SK-N-SH treated with all-trans-retinoic acid at 6 μM for 48 hours (cell line): ENCODE data around the gene NEK10.

ENCODE experiments used
- ARNTL ChIP-seq: fragments of 450-650 bp; formaldehyde crosslinking; IDR thresholded peaks from 2 replicates; pipeline ENCODE4 v1.5.0; 2020; ENCODE audit warnings: low read depth, mild to moderate bottlenecking, moderate library complexity, borderline replicate concordance
- PPARA ChIP-seq: fragments of 250-450 bp; sonication (Bioruptor Pico); IDR thresholded peaks from 2 replicates; pipeline ENCODE4 v1.5.0; 2020; ENCODE audit warnings: mild to moderate bottlenecking, borderline replicate concordance
- RARB ChIP-seq: fragments of 250-450 bp; sonication (Bioruptor Pico); IDR thresholded peaks from 2 replicates; pipeline ENCODE4 v1.8.0; 2021; ENCODE audit warnings: mild to moderate bottlenecking, moderate library complexity
- ZFP30 ChIP-seq: fragments of 450-650 bp; formaldehyde crosslinking; IDR thresholded peaks from 2 replicates; pipeline ENCODE4 v1.5.0; 2022; ENCODE audit warnings: mild to moderate bottlenecking, moderate library complexity
- ZNF8 ChIP-seq: fragments of 450-650 bp; formaldehyde crosslinking; IDR thresholded peaks from 2 replicates; pipeline ENCODE4 v1.5.0; 2020; ENCODE audit warnings: mild to moderate bottlenecking, moderate library complexity

DNA sequence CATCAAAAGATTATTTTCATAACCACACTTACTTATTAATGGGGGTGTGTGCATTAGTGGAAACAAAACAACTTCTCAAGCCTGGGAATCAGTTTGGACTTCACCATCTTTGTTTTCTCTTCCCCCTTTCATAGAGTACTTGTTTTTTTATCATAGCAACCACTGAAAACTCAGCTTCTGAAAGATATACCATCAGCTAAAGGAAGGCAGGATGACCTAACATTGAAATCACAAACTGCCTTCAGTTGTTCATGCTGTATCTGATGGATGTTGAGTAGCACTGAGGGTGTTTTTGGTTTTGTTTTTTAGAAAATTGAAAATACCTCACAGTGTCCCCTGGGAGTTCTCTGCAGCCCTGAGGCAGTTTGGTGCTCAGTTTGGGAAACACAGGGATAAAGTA lies 46.5 kb downstream of the NEK10 start:
- TF ChIP-seq PPARA, result no peak
- TF ChIP-seq RARB, result no peak
- TF ChIP-seq ARNTL (CRISPR knock-in tag), result no peak
- TF ChIP-seq ZFP30 (CRISPR knock-in tag), result no peak
- TF ChIP-seq ZNF8 (CRISPR knock-in tag), result no peak
